GM18867 (cell line): ENCODE data around the gene SPRY4.
"Not testable (repeated sequence)": the region's sequence is repeated elsewhere in the genome, so short reads cannot be mapped to it uniquely, and the experiment has no call there.

Experiments used
- ATAC-seq: cut with Tn5 transposase; IDR thresholded peaks from one replicate; pipeline ENCODE4 v1.9.1; 2021; ENCODE audit warnings: mild to moderate bottlenecking, moderate library complexity; ENCODE audit not compliant: unreplicated experiment

Gene SPRY4

GRCh38 chr5:142324871-142325724 lies at the start of gene SPRY4:
Gene SPRY4, minus strand, starts transcription at chr5:142325021. Its CDS starts 9,913 bp downstream, at chr5:142315108.
- ATAC-seq: peak; percentile 89

DNA sequence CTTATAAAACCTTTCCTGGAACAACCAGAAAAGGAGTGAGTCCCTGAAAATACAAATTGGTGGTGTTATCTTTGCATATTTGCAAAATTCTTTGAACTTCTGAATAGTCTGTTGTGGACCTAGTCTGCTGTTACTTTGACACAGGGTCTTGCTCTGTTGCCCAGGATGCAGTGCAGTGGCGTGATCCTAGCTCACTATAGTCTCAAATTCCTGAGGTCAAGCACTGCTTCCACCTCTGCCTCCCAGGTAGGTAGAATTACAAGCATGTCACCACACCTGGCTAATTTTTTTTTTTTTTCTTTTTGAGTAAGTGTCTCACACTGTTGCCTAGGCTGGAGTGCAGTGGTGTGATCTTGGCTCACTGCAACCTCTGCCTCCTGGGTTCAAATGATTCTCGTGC lies 43.7 kb upstream of the SPRY4 start:
- ATAC-seq: no peak

GRCh38 chr5:142366007-142366406 lies 41.2 kb upstream of the SPRY4 start:
- ATAC-seq: no peak

DNA sequence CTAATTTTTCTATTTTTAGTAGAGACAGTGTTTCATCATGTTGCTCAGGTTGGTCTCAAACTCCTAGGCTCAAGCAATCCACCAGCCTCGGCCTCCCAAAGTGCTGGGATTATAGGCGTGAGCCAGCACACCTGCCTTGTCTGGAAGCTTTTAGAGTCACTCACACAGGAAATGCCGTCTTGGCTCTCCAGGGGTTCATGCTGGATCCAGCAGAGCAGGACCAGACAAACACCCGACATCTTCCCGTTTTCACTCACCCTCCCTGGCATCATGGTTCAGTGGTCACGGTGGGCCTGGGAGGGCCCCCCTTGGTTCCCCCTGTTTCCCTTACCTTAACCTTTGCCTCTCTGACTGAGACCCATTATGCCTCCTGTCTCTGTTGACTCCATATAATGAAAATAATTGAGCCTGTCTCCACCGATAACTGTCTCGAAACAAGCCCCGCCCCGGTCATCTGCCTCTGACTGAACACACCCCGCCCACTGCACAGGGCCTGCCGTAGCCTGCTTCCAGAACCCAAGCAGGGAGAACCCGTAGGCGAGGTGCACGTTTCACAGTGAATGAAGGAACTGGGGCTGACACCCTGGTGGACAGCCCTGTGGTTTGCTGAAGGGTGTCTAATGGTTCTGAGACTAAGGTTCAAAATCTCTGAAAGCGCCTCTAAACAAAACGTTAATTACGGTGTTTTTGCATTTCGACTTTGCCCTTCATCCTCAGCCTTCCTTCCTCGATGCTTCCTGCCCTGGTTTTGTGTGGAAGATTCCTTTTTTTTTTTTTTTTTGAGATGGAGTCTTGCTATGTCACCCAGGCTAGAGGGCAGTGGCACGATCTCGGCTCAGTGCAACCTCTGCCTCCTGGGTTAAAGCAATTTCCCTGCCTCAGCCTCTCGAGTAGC lies 39.7 kb upstream of the SPRY4 start:
- peak; percentile 76 for ATAC-seq

- ATAC-seq: no peak
These were observed 38.8 kb upstream of the SPRY4 start for GRCh38 chr5:142363619-142363963.

- not testable (repeated sequence) for ATAC-seq
These were observed 37.4 kb upstream of the SPRY4 start for GRCh38 chr5:142362193-142362592.

DNA sequence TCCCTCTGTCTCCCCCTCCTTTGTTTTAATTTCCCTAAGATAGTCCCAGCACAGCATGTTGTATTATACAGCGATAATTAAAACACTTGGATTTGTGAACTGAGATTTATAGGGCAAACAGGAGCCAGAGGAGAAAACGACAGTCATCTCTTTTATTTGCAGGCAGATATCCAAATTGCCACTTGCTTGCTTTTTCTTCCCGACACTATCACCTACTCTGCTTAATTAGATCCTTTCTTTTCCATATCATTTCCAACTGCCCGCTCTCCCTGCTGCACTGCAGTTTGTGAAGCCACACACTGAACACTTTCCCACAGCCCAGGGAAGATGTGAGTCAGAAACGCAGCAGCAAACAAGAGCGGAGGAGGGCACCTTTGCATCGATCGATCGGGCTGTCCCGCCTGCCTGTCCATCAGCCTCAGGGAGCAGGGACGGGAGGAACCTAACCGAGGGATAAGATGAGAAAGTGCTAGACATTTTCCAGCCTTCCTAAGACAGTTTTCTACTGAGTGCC lies 35.8 kb upstream of the SPRY4 start:
- no peak for ATAC-seq

- no peak for ATAC-seq
These were observed 35.3 kb upstream of the SPRY4 start for GRCh38 chr5:142360051-142360498.

DNA sequence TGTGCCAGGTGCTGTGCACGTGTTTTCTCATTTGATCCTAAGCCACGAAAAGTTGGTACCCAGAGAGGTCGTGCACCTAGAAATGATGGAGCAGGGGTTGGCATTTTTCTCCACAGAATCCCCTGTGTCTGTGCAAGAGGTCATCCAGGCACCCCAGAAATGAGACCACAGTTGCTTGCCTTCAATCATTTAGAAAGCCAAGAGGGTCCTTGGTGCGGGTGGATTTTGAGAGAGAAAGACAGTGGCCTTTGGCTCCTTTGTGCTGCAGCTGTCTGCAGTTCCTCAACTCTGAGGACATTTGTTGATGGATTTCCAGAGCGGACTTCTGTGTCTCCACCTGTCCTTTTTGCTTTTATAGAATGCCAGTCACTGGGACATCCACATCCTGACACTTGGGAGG lies 33.8 kb upstream of the SPRY4 start:
- ATAC-seq: no peak

DNA sequence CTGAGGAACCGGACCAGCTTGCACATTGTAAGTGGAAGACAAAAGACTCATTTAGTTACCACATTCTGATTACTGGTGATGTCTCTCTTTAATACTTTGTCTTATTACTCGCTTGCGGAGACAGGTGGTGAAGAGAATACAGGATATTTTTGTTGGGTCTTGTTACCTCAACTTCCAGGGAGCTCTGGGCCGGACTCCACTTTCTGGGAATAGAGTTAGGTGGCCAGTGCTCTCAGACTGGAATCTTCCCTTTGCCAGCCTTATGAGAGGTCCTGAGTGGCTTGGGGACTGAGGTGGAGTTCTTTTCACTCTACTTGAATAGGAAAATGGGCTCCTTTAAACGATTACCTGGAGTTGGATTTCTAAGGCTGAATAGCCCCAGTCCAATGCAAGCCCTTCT lies 33.3 kb upstream of the SPRY4 start:
- no peak for ATAC-seq

- no peak for ATAC-seq
These were observed 32.8 kb upstream of the SPRY4 start for GRCh38 chr5:142357469-142358090.

- peak; percentile 96 for ATAC-seq
These were observed 32.1 kb upstream of the SPRY4 start for GRCh38 chr5:142356716-142357468.

GRCh38 chr5:142356349-142356715 lies 31.5 kb upstream of the SPRY4 start:
- ATAC-seq: no peak

- ATAC-seq: no peak
These were observed 28.3 kb upstream of the SPRY4 start for GRCh38 chr5:142353071-142353472.

DNA sequence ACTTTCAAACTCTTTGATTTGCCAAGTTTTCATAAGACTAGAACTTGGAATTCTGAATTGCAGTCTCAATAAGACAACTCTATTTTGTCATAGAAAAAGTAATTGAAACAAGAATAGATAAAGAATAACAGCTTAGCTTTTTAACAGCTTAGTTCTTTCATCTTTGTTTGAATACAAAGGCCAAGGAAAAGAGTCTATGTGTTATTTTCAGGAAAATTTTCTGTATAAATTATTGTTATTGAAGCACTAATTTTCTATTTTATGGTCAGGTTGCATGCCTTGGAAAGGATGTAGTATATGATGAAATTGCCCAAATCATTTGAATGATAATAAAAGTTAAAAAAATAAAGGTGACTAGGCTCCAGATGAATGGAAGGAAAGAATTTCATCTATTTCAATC lies 25.2 kb upstream of the SPRY4 start:
- no peak for ATAC-seq

DNA sequence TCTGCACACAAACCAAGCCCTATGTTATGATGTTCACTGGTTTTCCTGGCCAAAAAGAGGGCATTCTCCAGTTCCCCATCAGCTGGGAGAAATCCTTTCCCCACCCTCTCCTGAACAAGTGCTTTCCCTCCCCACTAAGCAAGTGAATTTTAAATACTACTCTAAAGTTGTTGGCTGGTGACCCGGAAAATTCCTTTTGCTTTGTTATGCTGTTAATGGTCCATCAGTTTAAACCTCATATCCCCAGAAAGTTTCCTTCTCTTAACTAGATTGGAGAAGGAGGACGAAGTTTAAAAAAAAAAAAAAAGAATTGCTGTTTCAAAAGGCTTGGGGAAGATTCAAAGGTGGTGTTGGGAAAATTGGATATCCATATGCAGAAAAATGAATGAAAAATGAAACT lies 21.9 kb upstream of the SPRY4 start:
- ATAC-seq: no peak

DNA sequence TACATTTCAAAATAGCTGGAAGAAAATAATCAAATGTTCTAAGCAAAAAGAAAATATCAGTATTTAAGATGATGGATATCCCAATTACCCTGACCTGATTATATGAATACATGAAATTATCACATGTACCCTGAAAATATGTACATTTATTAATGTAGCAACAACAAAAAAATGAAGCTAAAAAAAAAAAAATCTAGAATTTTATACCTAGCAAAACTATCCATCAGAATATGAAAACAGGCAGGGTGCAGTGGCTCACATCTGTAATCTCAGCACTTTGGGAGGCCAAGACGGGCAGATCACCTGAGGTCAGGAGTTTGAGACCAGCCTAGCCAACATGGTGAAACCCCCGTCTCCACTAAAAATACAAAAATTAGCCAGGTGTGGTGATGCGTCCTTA lies 20.1 kb upstream of the SPRY4 start:
- not testable (repeated sequence) for ATAC-seq

DNA sequence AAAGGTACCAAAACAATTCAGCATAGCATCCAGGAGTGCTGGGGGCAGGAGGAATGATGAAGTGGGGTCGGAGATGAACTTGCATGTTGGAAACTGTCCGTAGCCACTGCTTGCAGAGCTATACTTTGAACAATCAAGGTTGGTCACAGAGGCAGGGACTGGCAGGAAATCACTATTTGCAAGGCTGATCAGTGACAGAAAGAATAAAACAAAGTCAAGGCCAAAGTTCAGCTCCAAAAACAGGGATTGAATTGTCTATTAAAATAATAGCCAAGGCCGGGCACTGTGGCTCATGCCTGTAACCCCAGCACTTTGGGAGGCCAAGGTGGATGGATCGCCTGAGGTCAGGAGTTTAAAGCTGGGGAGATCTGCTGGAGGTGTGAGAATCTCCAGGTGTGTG lies 18.7 kb upstream of the SPRY4 start:
- ATAC-seq: no peak

DNA sequence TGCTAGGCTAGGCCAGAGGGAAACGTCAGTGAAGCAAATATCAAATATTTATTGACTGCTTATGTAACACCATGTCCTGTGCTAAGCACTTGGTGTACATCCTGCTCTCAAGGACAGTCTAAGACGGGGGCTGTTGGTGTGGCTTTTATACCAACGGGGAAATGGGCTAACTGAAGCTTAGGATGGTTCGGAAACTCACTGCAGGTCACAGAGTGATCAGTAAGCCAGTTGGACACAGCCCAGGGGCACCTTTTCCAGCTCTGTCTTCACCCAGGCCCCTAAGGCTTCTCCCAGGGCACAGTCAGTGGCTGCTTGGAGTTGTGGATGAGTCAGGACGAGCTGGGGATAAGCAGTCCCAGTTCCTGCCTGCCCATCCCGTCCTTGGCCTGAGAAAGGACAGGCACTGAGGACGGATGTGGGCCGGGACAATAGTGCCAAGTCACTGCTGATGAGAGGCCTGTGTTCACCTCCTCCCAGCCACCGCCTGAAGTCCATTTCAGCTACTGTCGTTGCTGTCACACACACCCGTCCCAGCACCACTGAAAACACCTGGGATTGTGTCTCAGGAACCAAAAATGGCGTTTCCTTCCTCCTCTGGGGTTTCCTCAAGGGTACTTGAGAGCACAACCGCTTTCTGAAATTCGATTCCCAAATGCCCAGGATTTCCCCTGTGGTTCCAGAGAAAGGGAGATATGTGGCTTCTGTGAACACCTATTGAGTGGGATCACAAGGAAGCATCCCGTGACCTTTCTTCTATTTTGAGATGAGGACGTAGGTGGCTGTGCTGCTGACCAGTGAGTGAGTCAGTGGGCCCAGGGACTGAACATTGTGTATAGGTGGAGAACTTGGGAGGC lies 17.5 kb upstream of the SPRY4 start:
- no peak for ATAC-seq

DNA sequence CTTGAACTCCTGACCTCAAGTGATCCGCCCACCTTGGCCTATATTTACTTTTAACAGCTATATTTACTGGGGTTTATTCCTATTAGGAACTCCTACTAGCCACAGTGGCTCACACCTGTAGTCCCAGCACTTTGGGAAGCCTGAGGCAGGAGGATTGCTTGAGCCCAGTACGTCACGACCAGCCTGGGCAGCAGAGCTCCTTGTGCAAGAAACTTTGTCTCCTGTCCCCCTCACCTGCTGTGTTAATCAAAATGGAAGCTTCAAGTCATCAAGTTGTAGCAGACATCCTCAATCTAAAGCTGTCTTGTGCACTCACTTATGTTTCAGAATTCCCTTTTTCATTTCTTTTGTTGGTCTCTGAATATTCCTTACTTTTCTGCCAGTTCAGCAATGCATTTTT lies 15.0 kb upstream of the SPRY4 start:
- ATAC-seq: no peak
